ENCODE results near the gene SLC28A2. TPM values are rescaled to one million over a fixed set of nuclear protein-coding genes. Genes with fewer than 3 reads are reported as not detected.

Gene SLC28A2
- total and polyA plus RNA-seq, 2 donors (not counting 1 experiment from before 2014, with no cell fraction given), result not detected

- no peaks in the 10 kb centered on the region for H4K20me1 ChIP-seq (ENCODE audit: control insufficient read depth, insufficient read depth, low read length, poor library complexity, severe bottlenecking)
- no peaks in the 10 kb centered on the region for H3K9me3 Mint-ChIP-seq (ENCODE audit: insufficient read depth)
- H3K36me3 ChIP-seq (replicated peaks in 1 of 2; ENCODE audit: control extremely low read depth in 1 of 2, control insufficient read depth in 1 of 2, extremely low read depth in 1 of 2, insufficient read depth in 2 of 2, low read length in 1 of 2), result no peaks in the 10 kb centered on the region
- ATAC-seq (ENCODE audit: low read depth) (no peak), DNase-seq (no peak)
- H3K4me1 ChIP-seq (ENCODE audit: control insufficient read depth in 2 of 2, insufficient read depth in 2 of 2, low read length in 2 of 2), result no peaks in the 10 kb centered on the region
- no peaks in the 10 kb centered on the region for H3K4me1 Mint-ChIP-seq
- no CpG with 5 or more reads among the region's 1 CpG for WGBS (ENCODE audit: insufficient coverage)
- H3K27me3 ChIP-seq (replicated peaks in 1 of 4; ENCODE audit: control extremely low read depth in 1 of 4, control insufficient read depth in 3 of 4, insufficient read depth in 4 of 4, low read length in 3 of 4), result no peaks in the 10 kb centered on the region
- H3K27ac ChIP-seq (ENCODE audit: low read length in 2 of 2), result no peak overlapping the region
- ChIA-PET CTCF (interaction anchor here (0.8 to 2.0 kb wide), 4 partner anchors 11 to 95 kb away, joined by 3 to 4 read pairs (median 4); no protein-coding TSS in a partner anchor), POLR2A (no interaction called here)
- peaks cover 21% of the 10 kb centered on the region for H3K27me3 Mint-ChIP-seq
- no peak overlapping the region for H3K4me3 ChIP-seq (ENCODE audit: control extremely low read depth in 1 of 5, extremely low read depth in 1 of 5, insufficient read depth in 1 of 5, low read depth in 2 of 5, low read length in 4 of 5)
- H3K9ac ChIP-seq (ENCODE audit: low read length), result no peak overlapping the region
- no peak overlapping the region for H2AFZ ChIP-seq (ENCODE audit: insufficient read depth, low read depth, low read length, poor library complexity, severe bottlenecking)
- no peaks in the 10 kb centered on the region for H3K79me2 ChIP-seq (ENCODE audit: control insufficient read depth, insufficient read depth, low read length)
- peaks cover 0 to 14% (median 0%) of the 10 kb centered on the region in 3 donors for H3K9me3 ChIP-seq (ENCODE audit: control extremely low read depth in 1 of 3, control insufficient read depth in 2 of 3, insufficient read depth in 1 of 3, low read length in 2 of 3)
- H3K4me3 Mint-ChIP-seq, result no peak overlapping the region
- H3K27ac Mint-ChIP-seq, result no peak overlapping the region
- intact Hi-C loops (cut with micrococcal nuclease), result no loop called here
- TF ChIP-seq EZH2 (IDR thresholded peaks at IDR 0.05; ENCODE audit: borderline replicate concordance, insufficient read depth, low read depth, low read length, poor library complexity, severe bottlenecking) (no peak), CTCF (IDR thresholded peaks at IDR 0.05) (no peak)
- H3K4me2 ChIP-seq (replicated peaks; ENCODE audit: low read depth, low read length, poor library complexity, severe bottlenecking), result no peak overlapping the region
These were observed 39.5 kb upstream of the SLC28A2 start for GRCh38 chr15:45212493-45212892.

GRCh38 chr15:45221053-45221599, 30.9 kb upstream of the SLC28A2 start:
- Histone ChIP-seq H3K27me3 (replicated peaks in 1 of 4; ENCODE audit: control extremely low read depth in 1 of 4, control insufficient read depth in 3 of 4, insufficient read depth in 4 of 4, low read length in 3 of 4) (peaks cover 0 to 19% (median 9%) of the 10 kb centered on the region in 4 experiments), H3K4me2 (replicated peaks; ENCODE audit: low read depth, low read length, poor library complexity, severe bottlenecking) (no peak overlapping the region), H4K20me1 (ENCODE audit: control insufficient read depth, insufficient read depth, low read length, poor library complexity, severe bottlenecking) (no peaks in the 10 kb centered on the region), H3K27ac (ENCODE audit: low read length in 2 of 2) (no peak overlapping the region), H3K9me3 (ENCODE audit: control extremely low read depth in 1 of 3, control insufficient read depth in 2 of 3, insufficient read depth in 1 of 3, low read length in 2 of 3) (peaks cover 0 to 2% (median 0%) of the 10 kb centered on the region in 3 donors), H2AFZ (ENCODE audit: insufficient read depth, low read depth, low read length, poor library complexity, severe bottlenecking) (no peak overlapping the region), H3K79me2 (ENCODE audit: control insufficient read depth, insufficient read depth, low read length) (no peaks in the 10 kb centered on the region), H3K9ac (ENCODE audit: low read length) (no peak overlapping the region), H3K4me1 (ENCODE audit: control insufficient read depth in 2 of 2, insufficient read depth in 2 of 2, low read length in 2 of 2) (no peaks in the 10 kb centered on the region), H3K4me3 (ENCODE audit: control extremely low read depth in 1 of 5, extremely low read depth in 1 of 5, insufficient read depth in 1 of 5, low read depth in 2 of 5, low read length in 4 of 5) (no peak overlapping the region), H3K36me3 (replicated peaks in 1 of 2; ENCODE audit: control extremely low read depth in 1 of 2, control insufficient read depth in 1 of 2, extremely low read depth in 1 of 2, insufficient read depth in 2 of 2, low read length in 1 of 2) (no peaks in the 10 kb centered on the region)
- CTCF ChIA-PET, result no interaction called here
- Mint-ChIP-seq H3K9me3 (ENCODE audit: insufficient read depth) (no peaks in the 10 kb centered on the region), H3K27ac (no peak overlapping the region), H3K27me3 (peaks cover 50% of the 10 kb centered on the region), H3K4me3 (no peak overlapping the region), H3K4me1 (no peaks in the 10 kb centered on the region)
- POLR2A ChIA-PET, result no interaction called here
- TF ChIP-seq EZH2 (IDR thresholded peaks at IDR 0.05; ENCODE audit: borderline replicate concordance, insufficient read depth, low read depth, low read length, poor library complexity, severe bottlenecking) (no peak), CTCF (IDR thresholded peaks at IDR 0.05) (no peak)
- DNase-seq (no peak), ATAC-seq (ENCODE audit: low read depth) (no peak)
- intact Hi-C loops (cut with micrococcal nuclease), result no loop called here
- WGBS (ENCODE audit: insufficient coverage), result 79% methylated on average over 2 of the region's 2 CpGs

Data from B cell (primary cell).